Measurements from ENCODE around the gene EXO5. TPM values are rescaled to one million over a fixed set of nuclear protein-coding genes. Genes with fewer than 3 reads are reported as not detected.

EXO5 gene, protein sequence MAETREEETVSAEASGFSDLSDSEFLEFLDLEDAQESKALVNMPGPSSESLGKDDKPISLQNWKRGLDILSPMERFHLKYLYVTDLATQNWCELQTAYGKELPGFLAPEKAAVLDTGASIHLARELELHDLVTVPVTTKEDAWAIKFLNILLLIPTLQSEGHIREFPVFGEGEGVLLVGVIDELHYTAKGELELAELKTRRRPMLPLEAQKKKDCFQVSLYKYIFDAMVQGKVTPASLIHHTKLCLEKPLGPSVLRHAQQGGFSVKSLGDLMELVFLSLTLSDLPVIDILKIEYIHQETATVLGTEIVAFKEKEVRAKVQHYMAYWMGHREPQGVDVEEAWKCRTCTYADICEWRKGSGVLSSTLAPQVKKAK
- 4.8 and 8.0 TPM in 2 replicates for total RNA-seq

DNA sequence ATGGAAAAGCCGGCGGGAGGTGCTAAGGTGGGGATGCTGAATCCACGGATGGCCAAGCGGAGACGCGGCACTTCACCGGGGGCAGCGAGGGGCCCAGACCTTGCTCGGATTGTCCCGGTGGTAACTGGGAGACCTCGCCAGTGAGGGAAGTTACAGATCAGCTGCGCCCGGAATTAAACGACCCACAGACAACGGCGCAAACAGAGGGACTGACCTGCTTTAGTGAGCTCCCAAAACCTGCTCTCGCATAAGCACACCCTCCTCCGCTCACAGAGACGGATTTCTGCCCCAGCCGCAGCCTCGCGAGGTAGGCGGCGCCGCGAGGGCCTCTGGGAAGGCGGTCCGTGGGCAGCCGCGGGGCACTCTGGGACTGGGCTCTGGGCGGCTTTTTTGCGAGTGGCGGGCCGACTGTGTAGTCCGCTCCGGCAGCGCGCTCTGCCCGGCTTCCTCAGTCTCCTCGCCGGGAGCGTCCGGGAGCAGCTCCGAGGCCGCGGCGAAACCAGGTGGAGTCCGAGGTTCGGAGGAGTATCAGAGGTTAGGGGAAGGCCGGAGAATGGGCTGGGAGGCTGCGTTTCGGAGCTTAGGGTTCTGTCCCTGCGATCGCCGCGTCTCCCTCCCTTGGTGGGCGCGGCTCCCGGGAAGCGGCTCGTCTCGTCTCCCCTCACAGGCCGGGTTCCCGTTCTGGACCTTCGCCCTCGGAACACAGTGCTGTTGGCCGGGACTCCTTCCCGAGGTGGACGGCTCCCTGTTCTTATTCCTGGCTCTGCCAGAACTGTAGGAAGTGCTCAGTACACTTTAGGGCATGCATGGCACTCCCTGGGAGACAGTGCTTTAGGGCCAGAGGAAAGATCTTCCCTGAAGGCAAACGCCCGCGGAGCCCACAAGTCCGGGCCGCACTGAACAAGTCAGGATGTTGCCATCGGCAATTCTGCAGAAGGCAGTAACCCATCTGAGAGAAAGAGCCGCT lies at the start of gene EXO5:
Gene EXO5, plus strand, starts transcription at position 393 of the 967 bp plus-strand sequence. CDS start 5,778 bp downstream, outside the sequence.

DNA sequence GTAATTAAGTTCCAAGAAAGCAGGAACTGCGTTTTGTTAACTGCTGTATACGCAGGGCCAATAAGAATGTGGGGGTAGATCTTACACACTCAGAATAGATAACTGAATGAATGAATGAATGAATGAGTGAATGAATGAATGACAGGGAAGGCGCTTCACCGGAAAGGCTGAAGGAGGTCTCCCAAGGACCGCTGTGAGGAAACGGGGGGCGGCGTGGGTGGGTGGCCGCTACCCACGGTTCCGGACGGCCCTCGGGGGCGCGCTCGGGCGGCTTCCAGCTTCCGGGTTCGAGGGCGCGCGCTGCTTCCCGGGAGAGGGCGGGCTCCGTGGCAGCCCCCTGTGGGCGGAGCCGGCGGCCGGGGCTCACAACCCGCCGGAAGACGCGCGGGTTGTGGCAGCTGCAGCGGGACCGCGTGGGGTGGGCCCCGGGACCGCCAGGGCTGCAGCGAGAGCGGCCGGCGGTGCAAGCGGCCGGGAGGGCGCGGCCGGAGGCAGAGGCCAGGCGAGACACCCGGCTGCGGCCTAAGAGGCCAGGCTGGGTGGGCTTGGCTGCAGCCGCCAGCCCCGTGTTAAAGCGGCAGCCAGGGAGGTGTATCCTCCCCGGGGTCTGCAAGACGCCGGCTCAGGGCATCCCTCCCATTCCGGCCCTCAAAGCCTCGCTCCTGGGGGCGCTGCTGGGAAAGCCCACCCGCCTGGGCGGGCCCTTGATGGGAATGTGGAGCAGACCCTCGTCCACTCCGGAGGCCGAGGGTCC lies 31.5 kb upstream of the EXO5 start, which contains the start of gene ZFP69:
Gene ZFP69, plus strand, starts transcription at position 367 of the 754 bp plus-strand sequence. CDS start 2,072 bp downstream, outside the sequence.

DNA sequence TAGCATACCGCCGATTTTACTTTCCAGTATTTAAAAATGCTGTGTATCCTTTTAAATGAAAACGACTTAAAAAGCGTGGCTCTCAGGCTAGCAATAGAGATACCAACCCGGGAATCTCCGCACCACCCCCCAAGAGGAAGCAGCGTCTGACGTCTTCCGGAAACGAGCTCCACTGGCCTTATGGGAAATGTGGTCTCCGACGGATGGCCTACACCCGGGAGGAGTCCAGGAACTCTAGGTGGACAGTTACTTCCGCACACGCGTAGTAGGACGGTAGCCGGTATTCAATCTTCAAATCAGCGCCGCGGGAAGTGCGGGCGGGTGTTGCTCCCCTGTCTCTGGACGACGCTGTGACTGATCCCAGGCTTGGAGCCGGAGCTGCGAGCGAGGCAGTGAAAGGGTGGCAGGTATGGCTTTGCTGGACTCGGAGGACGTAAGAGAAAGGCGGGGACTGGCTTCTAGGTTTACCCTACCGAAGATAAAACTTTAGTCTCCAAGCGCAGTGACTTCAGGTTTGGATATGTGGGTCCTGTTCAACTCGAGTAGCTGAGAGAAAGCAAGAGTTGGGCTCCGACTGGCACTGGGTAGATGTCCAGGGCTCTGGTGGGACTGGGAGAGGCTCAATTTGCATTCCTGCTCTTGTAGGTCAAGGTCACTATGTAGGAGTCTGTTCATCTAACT lies 23.0 kb downstream of the EXO5 start, which contains the start of gene ZNF684:
Gene ZNF684, plus strand, starts transcription at position 257 of the 681 bp plus-strand sequence. CDS start 1,530 bp downstream, outside the sequence.

Other genes with a start within 250 kb of the EXO5 start
- 0.71 and 1.0 TPM in 2 replicates for gene COL9A2, start 191.5 kb upstream of the EXO5 start, total RNA-seq
- 8.2 and 12.2 TPM in 2 replicates for gene SMAP2, start 135.0 kb upstream of the EXO5 start, total RNA-seq
- gene ZFP69B, start 58.3 kb upstream of the EXO5 start, total RNA-seq: 4.4 and 5.2 TPM in 2 replicates
- gene ZFP69, start 31.5 kb upstream of the EXO5 start, total RNA-seq: 2.4 and 4.6 TPM in 2 replicates
- gene ZNF684, start 22.9 kb downstream of the EXO5 start, total RNA-seq: 1.8 and 2.1 TPM in 2 replicates
- gene RIMS3, start 156.9 kb downstream of the EXO5 start, total RNA-seq: 0.68 and 2.7 TPM in 2 replicates
- gene NFYC, start 182.9 kb downstream of the EXO5 start, total RNA-seq: 25.3 and 38.5 TPM in 2 replicates